ENCODE data around the gene SLC9A3. TPM values are rescaled to one million over a fixed set of nuclear protein-coding genes. Genes with fewer than 3 reads are reported as not detected.
A peak's percentile ranks its signal among the peaks of the same experiment; 100 is the strongest.

Gene SLC9A3
- total RNA-seq, 2 experiments from 2014 or later, result 2.0 to 2.3 TPM

DNA sequence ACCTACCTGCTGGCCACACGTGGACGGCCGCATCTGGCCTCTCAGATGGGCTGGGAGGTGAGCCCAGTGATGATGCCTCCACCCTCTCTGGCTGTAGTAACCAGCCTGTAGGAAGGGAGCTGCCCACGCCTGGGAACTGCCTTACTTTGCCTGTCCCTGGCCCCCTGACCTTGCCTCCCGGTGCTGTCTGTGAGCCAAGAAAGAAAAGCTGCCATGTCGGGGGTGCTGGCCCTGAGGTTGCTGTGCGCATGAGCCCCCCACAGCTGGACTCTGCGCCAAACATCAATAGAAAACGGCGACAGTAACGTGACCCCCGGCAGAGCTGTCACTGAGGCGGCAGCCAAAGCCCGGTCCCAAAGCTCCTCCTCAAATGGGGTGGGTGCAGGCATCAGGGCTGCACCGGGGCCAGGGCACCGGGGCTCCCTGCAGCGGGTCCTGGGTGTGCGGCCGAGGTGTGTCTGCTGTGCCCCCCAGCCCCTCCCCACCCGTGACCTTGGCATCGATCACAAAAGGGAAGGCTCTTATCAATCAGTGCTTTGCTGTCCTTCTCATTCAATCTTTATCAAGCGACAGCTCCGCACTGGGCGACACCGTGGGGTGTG, 15.3 kb upstream of the SLC9A3 start:
- Mint-ChIP-seq H3K9me3 (no peaks in the 10 kb centered on the region), H3K4me1 (peaks cover 10% of the 10 kb centered on the region), H3K27ac (no peak overlapping the region), H3K27me3 (peaks cover 4% of the 10 kb centered on the region), H3K4me3 (no peak overlapping the region), H3K36me3 (no peaks in the 10 kb centered on the region)
- POLR2A ChIA-PET, result interaction anchor here (1.8 kb wide), 1 partner anchor 10 kb away, joined by 7 read pairs; no protein-coding TSS in a partner anchor
- ATAC-seq (ENCODE audit: low read depth), result no peak
- DNase-seq, result peak; percentile 25

DNA sequence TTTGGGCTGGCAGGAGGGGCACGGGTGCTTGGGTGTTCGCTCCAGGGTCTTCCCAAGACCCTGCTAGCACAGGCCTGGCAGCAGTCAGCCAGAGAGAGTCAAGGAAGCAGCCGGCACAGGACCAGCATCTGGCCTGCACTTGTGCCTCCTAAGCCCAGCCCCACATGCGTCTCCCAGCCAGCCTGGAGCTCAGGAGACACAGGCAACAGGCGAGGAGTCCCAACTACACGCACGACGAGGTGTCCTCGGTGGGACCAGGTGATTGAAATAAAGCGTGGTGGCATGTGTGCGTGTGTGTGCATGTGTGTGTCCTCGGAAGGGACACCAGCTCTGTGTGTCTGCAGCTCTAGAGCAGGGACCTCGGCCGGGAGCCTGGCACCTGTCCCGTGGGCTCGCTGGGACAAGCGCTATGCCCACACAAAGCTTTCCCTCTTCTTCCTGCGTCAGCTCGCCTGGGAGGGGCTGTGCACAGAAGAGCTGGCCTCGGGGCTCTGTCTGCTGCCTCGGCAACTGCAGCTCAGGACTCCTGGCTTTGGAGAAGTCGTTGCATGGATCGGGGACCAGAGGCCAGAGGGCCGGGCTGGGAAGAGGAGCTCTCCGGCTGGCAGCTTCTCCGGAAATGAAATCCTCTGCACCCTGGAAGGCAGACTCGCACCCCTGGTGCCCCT, 14.7 kb upstream of the SLC9A3 start:
- POLR2A ChIA-PET, result interaction anchor here (1.8 kb wide), 1 partner anchor 9 kb away, joined by 7 read pairs; no protein-coding TSS in a partner anchor
- Mint-ChIP-seq H3K27me3 (peaks cover 4% of the 10 kb centered on the region), H3K4me3 (no peak overlapping the region), H3K4me1 (peaks cover 7% of the 10 kb centered on the region), H3K27ac (no peak overlapping the region), H3K9me3 (no peaks in the 10 kb centered on the region), H3K36me3 (no peaks in the 10 kb centered on the region)
- peak; percentile 26 for DNase-seq
- no peak for ATAC-seq (ENCODE audit: low read depth)

DNA sequence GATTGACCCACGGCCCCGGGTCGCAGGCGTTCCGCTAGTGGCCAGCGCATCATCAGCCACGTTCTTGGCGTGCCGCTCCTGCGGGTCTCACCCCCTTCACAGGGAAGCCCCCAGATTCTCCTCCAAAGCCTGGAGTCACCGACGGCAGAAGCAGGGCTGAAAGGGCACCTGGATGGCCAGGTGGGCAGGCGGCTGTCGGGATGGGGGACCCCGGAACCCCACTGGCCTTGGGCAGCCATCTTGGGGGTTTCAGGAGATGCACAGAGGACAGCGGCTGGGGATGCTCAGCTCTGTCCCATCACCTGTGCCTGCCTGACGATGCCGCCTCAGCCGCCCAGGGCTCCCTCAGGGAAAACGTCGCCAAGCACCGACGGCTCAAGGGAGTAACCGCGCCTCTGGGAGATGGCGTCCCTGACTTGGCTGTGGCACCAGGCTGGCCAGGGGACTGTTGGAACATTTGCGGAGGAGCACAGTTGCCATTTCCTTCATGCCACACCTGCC, 14.1 kb upstream of the SLC9A3 start:
- Mint-ChIP-seq H3K4me1 (peaks cover 3% of the 10 kb centered on the region), H3K27me3 (peaks cover 4% of the 10 kb centered on the region), H3K27ac (no peak overlapping the region), H3K4me3 (no peak overlapping the region), H3K36me3 (no peaks in the 10 kb centered on the region), H3K9me3 (no peaks in the 10 kb centered on the region)
- ATAC-seq (ENCODE audit: low read depth), result no peak
- DNase-seq, result peak; percentile 21
- POLR2A ChIA-PET, result interaction anchor here (0.9 to 1.8 kb wide), 2 partner anchors 9 kb away, joined by 4 to 7 read pairs; no protein-coding TSS in a partner anchor

DNA sequence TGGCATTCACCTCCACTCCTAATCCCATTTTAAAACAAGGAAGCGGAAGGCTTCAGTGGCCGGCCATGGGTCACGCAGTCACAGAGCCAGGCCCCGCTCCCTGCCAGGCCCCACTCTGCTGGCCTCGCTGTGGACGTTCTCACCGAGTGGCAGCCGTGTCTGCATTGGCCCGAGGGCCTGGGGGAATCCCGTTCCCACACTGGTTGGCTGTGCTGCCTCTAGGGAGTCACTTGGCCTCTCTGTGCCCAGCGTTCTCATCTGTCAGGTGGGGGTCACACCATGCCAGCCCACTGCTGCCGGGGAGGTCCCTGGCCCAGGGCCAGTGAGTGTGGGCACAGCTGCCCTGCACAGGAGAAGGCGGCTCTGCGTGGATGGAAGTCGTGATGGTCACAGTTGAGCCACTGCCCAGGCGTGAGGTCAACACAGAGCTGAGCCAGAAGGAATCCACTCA, 13.4 kb upstream of the SLC9A3 start:
- H3K36me3 Mint-ChIP-seq, result no peaks in the 10 kb centered on the region
- peak; percentile 19 for DNase-seq
- POLR2A ChIA-PET, result interaction anchor here (0.9 kb wide), 1 partner anchor 8 kb away, joined by 4 read pairs; no protein-coding TSS in a partner anchor
- H3K27me3 Mint-ChIP-seq, result peaks cover 8% of the 10 kb centered on the region
- no peak overlapping the region for H3K4me3 Mint-ChIP-seq
- H3K27ac Mint-ChIP-seq, result no peak overlapping the region
- no peaks in the 10 kb centered on the region for H3K9me3 Mint-ChIP-seq
- no peaks in the 10 kb centered on the region for H3K4me1 Mint-ChIP-seq
- no peak for ATAC-seq (ENCODE audit: low read depth)

DNA sequence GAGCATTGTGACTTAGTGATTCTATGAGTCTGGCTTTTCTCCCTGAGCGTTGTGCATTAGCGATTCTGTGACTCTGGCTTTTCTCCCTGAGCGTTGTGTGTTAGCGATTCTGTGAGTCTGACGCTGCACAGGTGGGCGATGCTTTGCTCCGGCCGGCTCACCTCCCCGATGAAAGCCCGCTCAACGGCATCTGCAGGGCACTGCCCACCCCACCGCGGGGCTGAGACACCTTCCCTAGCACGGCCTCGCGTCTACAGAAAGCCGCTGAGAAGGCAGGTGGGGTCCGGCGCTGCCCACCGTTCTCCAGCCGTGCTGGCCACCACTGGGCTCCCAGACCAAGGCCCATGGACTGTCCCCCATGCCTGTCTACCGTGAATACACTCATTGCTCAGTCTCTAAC, 12.8 kb upstream of the SLC9A3 start:
- DNase-seq (peak; percentile 24), ATAC-seq (ENCODE audit: low read depth) (no peak)
- no peaks in the 10 kb centered on the region for H3K36me3 Mint-ChIP-seq
- H3K4me3 Mint-ChIP-seq, result no peak overlapping the region
- H3K9me3 Mint-ChIP-seq, result no peaks in the 10 kb centered on the region
- POLR2A ChIA-PET, result interaction anchor here (0.9 kb wide), 1 partner anchor 8 kb away, joined by 4 read pairs; no protein-coding TSS in a partner anchor
- no peak overlapping the region for H3K27ac Mint-ChIP-seq
- H3K27me3 Mint-ChIP-seq, result peaks cover 8% of the 10 kb centered on the region
- H3K4me1 Mint-ChIP-seq, result no peaks in the 10 kb centered on the region

DNA sequence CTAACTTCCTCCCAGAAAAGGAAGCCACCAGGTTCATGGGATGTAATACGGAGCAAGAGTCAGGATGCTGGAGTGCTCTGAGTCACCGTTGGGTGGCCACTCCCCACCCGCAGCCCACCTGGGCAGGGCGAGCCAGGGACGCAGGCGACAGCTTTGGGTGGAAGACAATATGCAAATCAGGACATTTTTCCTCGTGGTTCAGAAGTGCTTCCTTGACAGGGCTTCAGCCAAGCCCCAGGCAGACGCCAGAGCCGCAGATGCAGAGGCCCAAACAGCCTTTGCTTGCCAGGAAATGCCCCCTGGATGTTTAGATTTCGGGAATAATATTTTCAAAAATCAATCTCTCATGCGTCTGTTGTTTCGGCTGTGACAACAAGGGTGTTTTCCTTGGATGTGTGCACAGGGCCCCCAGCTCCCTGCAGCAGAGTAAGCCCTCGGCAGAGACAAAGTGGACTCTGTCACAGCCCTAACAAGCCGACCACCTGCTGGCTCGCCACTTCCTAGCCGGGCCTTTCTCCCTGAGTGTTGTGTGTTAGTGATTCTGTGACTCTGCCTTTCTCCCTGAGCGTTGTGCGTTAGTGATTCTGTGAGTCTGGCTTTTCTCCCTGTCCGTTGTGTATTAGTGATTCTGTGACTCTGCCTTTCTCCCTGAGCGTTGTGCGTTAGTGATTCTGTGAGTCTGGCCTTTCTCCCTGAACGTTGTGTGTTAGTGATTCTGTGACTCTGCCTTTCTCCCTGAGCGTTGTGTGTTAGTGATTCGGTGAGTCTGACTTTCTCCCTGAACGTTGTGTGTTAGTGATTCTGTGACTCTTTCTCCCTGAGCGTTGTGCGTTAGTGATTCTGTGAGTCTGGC, 11.8 kb upstream of the SLC9A3 start:
- ATAC-seq (ENCODE audit: low read depth) (no peak), DNase-seq (peak; percentile 21)
- Mint-ChIP-seq H3K36me3 (no peaks in the 10 kb centered on the region), H3K4me1 (no peaks in the 10 kb centered on the region), H3K27me3 (peaks cover 14% of the 10 kb centered on the region), H3K27ac (no peak overlapping the region), H3K4me3 (no peak overlapping the region), H3K9me3 (no peaks in the 10 kb centered on the region)
- POLR2A ChIA-PET, result no interaction called here

DNA sequence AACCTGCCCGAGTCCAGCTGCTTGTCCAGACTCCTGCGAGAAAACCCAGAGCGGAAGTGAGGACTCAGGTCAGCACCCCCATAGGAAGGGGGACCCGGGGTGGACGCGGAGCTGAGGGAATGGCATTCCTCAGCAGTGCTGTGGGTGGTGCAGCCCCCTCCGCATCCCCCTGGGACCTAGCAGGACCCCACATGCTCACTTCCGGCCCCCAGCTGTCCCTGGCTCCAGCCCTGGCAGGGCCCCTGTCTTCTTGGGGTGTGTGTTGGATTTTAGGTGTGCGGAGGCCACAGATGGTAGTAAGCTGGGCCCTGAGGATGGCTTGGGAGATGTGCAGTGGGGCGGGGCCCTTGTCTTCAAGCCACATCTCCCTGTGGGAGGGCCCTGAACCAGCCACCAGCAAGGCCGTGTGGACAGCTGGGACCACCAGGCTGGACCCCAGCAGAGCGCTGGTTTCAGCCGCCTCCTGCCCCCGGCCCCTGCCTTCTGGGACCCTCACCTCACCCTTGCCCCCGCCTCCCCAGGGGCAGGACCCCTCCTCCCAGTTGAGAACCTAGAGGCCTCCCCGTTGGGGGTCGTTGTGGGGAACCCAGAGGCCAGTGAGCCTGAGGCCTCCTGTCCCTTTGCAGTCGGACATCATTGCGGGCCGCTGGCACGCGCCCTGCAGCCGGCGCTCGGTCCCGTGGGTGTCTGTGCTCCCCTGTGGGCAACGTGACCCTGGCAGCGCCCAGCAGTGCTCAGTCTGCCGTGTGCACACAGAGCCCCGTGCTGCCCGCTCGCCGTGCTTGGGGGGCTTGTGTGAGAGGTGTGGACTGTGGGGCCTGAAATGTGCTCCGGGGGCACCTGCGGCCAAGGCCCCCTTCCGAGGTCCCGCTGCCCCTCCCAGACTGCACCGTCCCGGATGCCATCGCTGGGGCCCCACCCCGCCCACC, 10.8 kb upstream of the SLC9A3 start:
- ATAC-seq (ENCODE audit: low read depth) (no peak), DNase-seq (peak; percentile 28)
- Mint-ChIP-seq H3K4me3 (no peak overlapping the region), H3K27ac (no peak overlapping the region), H3K4me1 (peaks cover 5% of the 10 kb centered on the region), H3K36me3 (no peaks in the 10 kb centered on the region), H3K9me3 (no peaks in the 10 kb centered on the region), H3K27me3 (peaks cover 25% of the 10 kb centered on the region)
- POLR2A ChIA-PET, result no interaction called here

DNA sequence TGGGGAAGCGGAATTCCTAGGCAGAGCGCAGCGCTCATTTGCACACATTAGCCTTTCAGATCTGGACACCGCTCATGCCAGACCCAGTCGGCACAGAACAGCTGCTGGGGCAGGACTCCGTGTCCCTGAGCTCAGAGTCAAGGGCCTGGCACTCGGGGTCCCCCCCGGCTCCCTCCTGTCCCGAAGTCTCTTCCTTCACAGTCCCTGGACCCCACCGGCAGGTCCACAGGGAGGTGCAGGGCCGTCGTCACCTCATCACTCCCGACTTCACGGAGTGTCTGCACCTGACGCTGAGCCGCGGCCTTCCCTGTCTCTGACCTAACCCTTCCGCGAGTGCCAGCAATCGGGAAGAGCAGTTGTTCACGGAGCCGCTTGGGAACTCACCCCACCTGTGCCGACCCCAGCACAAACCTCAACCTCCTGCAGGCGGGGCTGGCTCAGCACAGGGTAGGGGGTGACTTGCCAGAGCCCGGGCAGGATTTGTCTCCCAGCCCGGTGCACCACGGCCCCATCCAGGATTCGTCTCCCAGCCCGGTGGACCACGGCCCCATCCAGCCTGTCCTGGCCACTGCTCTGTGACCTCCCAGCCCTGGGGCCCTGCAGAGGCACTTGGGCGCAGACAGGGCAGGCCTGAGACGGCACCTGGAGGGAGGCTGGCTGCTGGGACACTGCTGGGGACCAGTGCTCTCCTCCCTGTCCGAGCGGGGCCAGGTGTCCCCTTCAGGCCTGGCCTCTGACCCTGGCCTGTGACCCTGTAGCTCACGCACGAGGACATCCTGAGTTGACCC, 9.9 kb upstream of the SLC9A3 start:
- ATAC-seq (ENCODE audit: low read depth) (no peak), DNase-seq (peak; percentile 26)
- H3K9me3 Mint-ChIP-seq, result no peaks in the 10 kb centered on the region
- H3K27ac Mint-ChIP-seq, result no peak overlapping the region
- H3K27me3 Mint-ChIP-seq, result peaks cover 32% of the 10 kb centered on the region
- no peak overlapping the region for H3K4me3 Mint-ChIP-seq
- H3K4me1 Mint-ChIP-seq, result peaks cover 11% of the 10 kb centered on the region
- H3K36me3 Mint-ChIP-seq, result no peaks in the 10 kb centered on the region
- POLR2A ChIA-PET, result no interaction called here

DNA sequence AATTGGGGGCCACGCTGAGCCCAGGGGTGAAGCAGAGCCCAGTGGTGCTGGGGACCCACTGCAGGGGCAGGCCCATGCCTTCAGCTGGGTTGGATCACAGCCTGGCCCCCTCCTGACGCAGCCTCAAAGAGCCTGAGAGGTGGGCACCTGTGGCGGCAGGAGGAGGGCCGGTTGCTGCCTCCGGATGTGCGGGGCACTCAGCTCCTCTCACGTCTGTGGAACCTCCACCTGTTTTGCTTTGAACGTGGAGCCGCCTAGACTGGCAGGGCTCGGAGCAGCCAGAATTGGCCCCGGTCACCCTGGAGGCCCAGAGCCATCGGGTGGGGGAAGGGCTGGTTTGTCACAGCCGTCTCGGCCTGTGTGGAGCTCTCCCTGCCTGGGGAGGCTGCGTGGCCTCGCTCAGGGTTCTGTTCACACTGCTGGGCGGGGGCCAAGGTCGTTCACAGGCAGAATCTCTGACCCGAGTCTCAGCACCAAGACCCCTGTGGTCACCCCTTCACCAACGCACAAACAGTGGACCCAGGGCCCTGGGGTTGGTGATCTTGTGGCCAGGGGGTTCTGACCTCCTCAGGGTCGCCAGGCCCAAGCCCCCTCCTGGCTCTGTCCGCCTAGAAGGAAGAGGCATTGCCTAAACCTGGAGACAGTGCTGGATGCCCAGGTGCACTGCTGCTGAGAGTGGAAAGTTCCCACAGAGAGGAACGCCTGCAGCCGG, 9.2 kb upstream of the SLC9A3 start:
- Mint-ChIP-seq H3K27me3 (peaks cover 37% of the 10 kb centered on the region), H3K27ac (no peak overlapping the region), H3K9me3 (no peaks in the 10 kb centered on the region), H3K4me1 (peaks cover 15% of the 10 kb centered on the region), H3K4me3 (no peak overlapping the region), H3K36me3 (no peaks in the 10 kb centered on the region)
- DNase-seq (peak; percentile 29), ATAC-seq (ENCODE audit: low read depth) (no peak)
- POLR2A ChIA-PET, result interaction anchor here (1.2 kb wide), 1 partner anchor 11 kb away, joined by 5 read pairs; no protein-coding TSS in a partner anchor

DNA sequence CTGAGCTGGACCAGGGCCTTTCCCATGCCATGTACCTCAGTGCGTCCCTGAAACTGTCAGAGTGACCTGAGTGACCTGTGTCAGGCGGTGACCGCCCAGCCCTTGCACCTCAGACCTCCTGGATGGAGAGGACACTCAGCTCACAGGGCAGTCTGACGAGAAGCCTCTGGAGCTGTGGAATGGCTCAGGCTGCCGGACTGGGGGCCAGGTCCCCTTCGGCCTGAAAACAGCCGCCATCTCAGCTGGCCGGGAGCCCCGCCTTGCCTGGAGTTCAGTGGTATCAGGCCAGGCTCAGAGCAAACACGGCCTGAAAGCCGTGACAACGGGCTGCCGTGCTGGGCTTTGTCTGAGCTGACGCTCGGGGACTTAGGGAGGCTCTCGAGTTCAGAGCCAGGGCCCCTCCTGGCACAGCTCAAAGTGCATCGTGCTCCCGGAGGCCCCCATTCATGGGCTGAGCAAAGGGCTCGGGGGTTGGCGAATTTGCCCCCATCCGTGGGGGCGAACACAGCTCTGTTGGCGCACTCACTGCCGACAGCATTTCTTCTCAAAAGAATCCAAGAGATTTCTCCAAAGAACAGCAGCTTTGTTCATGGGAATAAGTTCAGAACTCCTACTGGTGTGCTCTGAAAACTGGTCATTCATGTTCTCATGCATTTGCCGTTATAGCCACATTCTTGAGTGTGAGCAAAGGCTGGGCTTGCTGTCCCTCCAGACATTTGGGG, 8.4 kb upstream of the SLC9A3 start:
- Mint-ChIP-seq H3K4me1 (peaks cover 16% of the 10 kb centered on the region), H3K9me3 (no peaks in the 10 kb centered on the region), H3K36me3 (no peaks in the 10 kb centered on the region), H3K27ac (no peak overlapping the region), H3K27me3 (peaks cover 37% of the 10 kb centered on the region), H3K4me3 (no peak overlapping the region)
- DNase-seq (peak; percentile 24), ATAC-seq (ENCODE audit: low read depth) (no peak)
- POLR2A ChIA-PET, result interaction anchor here (1.2 kb wide), 1 partner anchor 12 kb away, joined by 5 read pairs; no protein-coding TSS in a partner anchor

DNA sequence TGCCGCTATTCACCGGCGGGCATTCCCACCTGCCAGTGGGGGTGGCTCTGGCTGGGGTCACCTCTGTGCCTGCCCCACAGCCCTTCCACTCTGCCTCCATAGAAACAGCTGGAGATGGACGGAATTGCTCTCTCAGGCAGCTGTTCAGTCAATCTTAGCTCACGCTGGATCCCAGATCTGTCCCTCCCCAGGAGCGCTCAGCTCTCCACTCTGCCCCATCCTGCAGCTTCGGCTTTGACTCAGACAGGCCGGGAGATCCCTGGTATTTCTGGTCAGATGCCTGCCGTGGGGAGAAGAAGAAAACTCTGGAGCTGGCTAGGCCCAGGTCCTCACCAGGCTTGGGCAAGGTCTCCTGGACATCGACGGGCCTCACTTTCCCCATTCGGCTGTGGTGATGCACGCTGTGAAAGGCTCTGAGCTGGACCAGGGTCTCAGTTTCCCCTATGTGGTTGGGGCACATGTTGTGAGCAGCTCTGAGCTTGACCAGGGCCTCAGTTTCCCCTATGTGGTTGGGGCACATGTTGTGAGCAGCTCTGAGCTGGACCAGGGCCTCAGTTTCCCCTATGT, 7.6 kb upstream of the SLC9A3 start:
- no peak overlapping the region for H3K4me3 Mint-ChIP-seq
- POLR2A ChIA-PET, result no interaction called here
- no peaks in the 10 kb centered on the region for H3K36me3 Mint-ChIP-seq
- H3K9me3 Mint-ChIP-seq, result no peaks in the 10 kb centered on the region
- H3K27ac Mint-ChIP-seq, result no peak overlapping the region
- H3K27me3 Mint-ChIP-seq, result peaks cover 38% of the 10 kb centered on the region
- no peak for ATAC-seq (ENCODE audit: low read depth)
- H3K4me1 Mint-ChIP-seq, result peaks cover 25% of the 10 kb centered on the region
- DNase-seq, result no peak
